AG09309 (cell line): ENCODE measurements around the gene SYS1.

Source experiments
- DNase-seq: peaks from one replicate; pipeline ENCODE4 v3.0.0-alpha.2; 2010; ENCODE audit warnings: low read depth
- H3K4me3 ChIP-seq: 2 replicates; pipeline ENCODE4 v1.5.1; 2011; ENCODE audit warnings: mild to moderate bottlenecking, low read depth, low read length, moderate library complexity; ENCODE audit not compliant: control insufficient read depth
- CTCF ChIP-seq: IDR thresholded peaks from 2 replicates; pipeline ENCODE4 v1.5.1; 2011; ENCODE audit warnings: mild to moderate bottlenecking, low read depth, low read length, inconsistent platforms; ENCODE audit not compliant: insufficient read depth, control insufficient read depth; ENCODE audit errors: missing control alignments

Gene SYS1

GRCh38 chr20:45318948-45319347 is 44.0 kb upstream of the SYS1 start:
- no peak for DNase-seq
- TF ChIP-seq CTCF = no peak

GRCh38 chr20:45320948-45321595 is 41.9 kb upstream of the SYS1 start:
- no peak for DNase-seq
- TF ChIP-seq CTCF = no peak
- H3K4me3 ChIP-seq = no peak overlapping the region

More at GRCh38 chr20:45318948-45319347, 44.0 kb upstream of the SYS1 start:
- no peak overlapping the region for H3K4me3 ChIP-seq

GRCh38 chr20:45322952-45323383 is 40.0 kb upstream of the SYS1 start:
- no peak for TF ChIP-seq CTCF
- DNase-seq = no peak
- no peak overlapping the region for H3K4me3 ChIP-seq

- TF ChIP-seq CTCF = no peak
- no peak for DNase-seq
Observed at GRCh38 chr20:45323731-45324130, 39.2 kb upstream of the SYS1 start.

GRCh38 chr20:45325371-45325770 is 37.6 kb upstream of the SYS1 start:
- no peak for TF ChIP-seq CTCF
- no peak for DNase-seq
- H3K4me3 ChIP-seq = no peak overlapping the region

More at GRCh38 chr20:45323731-45324130, 39.2 kb upstream of the SYS1 start:
- H3K4me3 ChIP-seq = no peak overlapping the region

- no peak for TF ChIP-seq CTCF
- no peak for DNase-seq
Observed at GRCh38 chr20:45328451-45328850, 34.5 kb upstream of the SYS1 start.

More at GRCh38 chr20:45328451-45328850, 34.5 kb upstream of the SYS1 start:
- no peak overlapping the region for H3K4me3 ChIP-seq
